DOHH2 (cell line): ENCODE results near the gene FAM210A.

Experiments used
- EZH2phosphoT487 ChIP-seq: fragments of 200-600 bp; sonication (generic); IDR thresholded peaks from 2 replicates; pipeline ENCODE4 v1.6.1; 2017; ENCODE audit warnings: borderline replicate concordance, mild to moderate bottlenecking, antibody characterized with exemption, low read length, moderate library complexity, mixed read lengths
- TF ChIP-seq, protein P1 (sequence below): fragments of 200-600 bp; sonication (generic); IDR thresholded peaks from one replicate; pipeline ENCODE4 v1.5.1; 2014; ENCODE audit warnings: antibody characterized with exemption, mild to moderate bottlenecking, low read depth, low read length; ENCODE audit not compliant: poor library complexity, severe bottlenecking

- TF ChIP-seq, protein P1, sequence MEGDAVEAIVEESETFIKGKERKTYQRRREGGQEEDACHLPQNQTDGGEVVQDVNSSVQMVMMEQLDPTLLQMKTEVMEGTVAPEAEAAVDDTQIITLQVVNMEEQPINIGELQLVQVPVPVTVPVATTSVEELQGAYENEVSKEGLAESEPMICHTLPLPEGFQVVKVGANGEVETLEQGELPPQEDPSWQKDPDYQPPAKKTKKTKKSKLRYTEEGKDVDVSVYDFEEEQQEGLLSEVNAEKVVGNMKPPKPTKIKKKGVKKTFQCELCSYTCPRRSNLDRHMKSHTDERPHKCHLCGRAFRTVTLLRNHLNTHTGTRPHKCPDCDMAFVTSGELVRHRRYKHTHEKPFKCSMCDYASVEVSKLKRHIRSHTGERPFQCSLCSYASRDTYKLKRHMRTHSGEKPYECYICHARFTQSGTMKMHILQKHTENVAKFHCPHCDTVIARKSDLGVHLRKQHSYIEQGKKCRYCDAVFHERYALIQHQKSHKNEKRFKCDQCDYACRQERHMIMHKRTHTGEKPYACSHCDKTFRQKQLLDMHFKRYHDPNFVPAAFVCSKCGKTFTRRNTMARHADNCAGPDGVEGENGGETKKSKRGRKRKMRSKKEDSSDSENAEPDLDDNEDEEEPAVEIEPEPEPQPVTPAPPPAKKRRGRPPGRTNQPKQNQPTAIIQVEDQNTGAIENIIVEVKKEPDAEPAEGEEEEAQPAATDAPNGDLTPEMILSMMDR, result peak; percentile 3
- no peak for TF ChIP-seq EZH2phosphoT487
Observed at GRCh38 chr18:13725566-13726231, 659 bp downstream of the FAM210A start.
